HG03064 (cell line): ENCODE measurements around the gene ERLIN1.

Experiments used
- ATAC-seq: cut with Tn5 transposase; IDR thresholded peaks from one replicate; pipeline ENCODE4 v1.9.1; 2021; ENCODE audit warnings: low read depth; ENCODE audit not compliant: unreplicated experiment

Gene ERLIN1

DNA sequence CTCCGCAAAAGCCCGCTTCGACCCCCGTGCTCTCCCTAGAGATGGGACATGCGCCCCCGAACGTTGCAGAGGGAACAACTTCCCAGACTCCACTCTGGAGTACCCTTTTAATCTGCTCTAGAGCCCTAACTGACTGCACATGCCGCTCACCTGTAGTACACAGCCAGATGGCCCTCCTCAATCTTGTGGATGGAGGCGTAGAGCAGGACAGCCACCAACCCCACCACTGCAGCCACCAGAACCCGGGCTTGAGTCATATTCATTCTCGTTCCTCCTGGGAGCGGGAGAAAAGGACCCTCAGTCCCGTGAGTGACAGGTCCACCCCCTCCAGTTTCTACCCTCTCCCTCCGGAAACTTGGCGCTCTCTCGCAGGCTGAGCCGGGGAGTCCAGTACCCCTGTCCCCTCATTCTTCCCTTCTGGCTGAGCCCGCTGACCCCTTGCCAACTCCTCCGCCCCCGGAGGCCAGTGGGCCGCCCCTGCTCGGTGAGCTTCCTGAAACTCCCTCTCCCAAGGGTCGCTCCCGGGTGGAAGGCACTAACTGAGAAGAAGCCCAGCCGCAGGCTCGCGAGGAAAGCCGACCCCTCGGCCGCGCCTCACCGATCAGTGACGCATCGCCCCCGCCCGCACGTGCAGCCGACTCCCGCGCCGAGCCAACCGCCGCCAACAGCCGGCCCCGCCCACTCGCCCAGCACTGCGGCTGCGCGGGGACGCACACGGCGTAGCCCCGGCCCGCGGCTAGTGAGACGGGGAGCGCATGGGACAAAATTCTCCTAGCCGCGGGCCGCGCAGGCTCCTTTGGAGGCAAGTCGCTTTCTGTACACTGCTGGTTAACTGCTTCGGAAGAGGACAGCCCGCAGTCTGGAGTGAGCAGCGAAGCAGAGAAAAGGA, at the start of gene ERLIN1:
ERLIN1 (minus strand) TSS at position 666 of the 889 bp plus-strand sequence; CDS start at position 263, 403 bp downstream.
- ATAC-seq, result peak; percentile 76

DNA sequence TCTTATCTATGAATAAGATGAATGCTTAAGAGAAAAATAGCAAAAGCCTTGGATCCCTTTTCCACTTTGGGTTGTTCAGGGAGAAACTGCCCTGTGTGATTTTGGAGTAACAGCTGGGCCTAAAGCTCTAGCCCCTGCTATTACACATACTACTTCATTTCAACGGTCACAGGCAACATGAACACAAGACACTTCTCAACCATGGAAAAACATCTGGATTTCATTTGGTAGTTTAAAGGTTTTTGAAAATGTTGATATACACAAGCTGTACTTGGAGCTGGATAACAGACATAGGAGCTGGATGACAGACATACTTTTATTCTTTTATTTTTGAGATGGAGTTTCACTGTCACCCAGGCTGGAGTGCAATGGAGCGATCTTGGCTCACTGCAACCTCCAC, 46.3 kb upstream of the ERLIN1 start:
- no peak for ATAC-seq

DNA sequence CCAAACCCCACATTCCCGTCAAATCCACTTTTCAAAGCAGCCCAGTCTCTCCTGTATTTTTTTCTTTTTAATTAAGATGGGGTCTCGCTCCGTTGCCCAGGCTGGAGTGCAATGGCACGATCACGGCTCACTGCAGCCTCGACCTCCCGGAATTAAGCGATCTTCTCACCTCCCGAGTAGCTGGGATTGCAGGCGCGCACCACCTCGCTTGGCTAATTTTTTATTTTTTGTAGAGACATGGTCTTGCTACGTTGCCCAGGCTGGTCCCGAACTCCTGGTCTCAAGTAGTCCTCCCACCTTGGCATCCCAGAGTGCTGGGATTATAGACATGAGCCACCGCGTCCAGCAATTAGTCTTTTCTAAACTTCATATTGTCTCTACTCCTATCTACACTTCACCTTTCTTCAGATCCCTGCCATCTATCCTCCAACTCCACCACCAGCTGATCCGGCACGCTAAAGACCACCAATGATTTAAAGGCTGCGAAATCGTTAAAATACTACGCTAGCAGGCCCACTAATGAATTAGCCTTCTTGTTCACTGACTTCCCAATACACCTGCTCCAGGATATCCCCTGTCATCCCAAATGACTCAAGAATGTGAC, 44.1 kb upstream of the ERLIN1 start:
- no peak for ATAC-seq

DNA sequence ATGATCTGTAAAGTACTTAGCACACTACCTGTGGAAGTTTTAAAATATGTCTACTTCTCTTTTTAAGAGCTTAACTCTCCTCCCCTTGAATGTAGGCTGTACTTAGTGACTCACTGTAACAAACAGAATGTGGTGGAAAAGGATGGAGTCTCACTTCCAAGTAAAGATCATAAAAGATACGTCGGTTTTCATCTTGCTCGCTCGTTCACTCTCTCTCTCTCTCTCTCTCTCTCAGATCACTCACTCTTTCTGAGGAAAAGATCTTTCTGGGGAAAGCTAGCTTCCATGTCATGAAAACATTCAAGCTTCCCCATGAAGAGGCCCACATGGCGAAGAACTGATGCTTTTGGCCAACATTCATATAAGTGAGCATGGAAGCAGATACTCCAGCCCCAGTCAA, 38.0 kb upstream of the ERLIN1 start:
- no peak for ATAC-seq

DNA sequence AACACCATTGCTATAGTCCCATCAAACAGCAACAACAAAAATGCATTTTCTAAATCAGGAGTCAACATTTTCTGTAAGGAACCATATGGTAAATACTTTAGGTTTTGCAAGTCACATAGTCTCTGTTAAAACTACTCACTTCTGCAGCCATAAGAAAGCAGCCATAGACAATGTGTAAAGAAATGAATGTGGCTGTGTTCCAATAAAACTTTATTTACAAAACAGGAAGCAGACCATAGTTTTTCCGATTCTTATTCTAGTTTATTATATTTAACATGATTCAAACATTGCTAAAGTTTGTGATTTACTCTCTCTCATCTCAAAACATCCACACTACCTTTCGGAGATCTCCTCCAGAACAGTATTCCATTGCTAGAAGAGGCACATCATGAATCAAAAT, 36.7 kb upstream of the ERLIN1 start:
- ATAC-seq, result no peak

DNA sequence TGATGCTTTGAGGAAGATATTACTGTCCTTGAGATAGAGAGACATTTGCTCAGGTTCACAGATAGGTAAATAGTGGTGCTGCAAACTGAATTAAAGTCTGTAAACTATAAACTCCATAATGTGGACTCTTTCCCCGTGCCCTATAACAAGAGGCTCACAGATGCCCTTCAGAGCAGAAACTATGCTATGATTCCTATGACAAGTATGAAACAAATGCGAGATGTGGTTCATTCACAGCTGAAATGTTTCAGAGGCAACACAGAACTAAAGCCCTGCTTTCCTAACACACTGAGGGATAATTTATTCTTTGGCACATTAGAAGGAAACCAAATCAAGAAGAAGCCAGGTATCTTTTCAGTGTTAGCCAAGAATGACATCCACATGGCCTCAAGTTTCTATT, 30.2 kb upstream of the ERLIN1 start:
- no peak for ATAC-seq

DNA sequence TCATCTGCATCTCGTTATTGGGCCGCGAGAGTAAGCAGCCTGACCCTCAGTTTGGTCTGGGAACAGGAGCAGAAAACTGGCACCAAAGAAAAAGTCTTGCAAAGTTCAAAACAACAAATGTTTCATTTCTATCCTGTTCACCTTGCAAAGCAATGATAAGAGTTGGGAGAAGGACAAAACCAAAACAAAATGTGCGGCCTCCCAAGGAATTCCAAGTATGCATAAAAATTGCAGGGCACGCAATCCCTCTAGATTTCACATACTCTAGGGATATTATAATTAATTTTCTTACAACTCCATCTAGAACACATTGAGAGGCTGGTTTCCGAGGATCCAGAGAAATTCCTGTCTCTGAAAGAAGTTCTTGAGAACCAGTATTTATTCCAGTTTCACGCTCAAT, 23.5 kb upstream of the ERLIN1 start:
- ATAC-seq, result no peak

DNA sequence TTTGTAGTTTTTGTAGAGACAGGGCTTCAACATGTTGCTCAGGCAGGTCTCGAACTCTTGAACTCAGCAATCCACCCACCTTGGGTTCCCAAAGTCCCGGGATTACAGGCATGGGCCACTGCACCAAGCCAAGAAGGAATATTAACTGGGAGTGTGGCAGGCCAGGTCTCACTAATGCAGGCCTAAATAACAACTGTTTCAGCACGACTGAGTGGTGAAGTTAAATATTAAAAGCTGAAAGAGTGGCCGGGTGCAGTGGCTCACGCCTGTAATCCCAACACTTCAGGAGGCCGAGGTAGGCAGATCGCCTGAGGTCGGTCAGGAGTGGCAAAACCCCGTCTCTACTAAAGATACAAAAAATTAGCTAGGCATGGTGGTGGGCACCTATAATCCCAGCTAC, 22.4 kb upstream of the ERLIN1 start:
- ATAC-seq, result no peak

DNA sequence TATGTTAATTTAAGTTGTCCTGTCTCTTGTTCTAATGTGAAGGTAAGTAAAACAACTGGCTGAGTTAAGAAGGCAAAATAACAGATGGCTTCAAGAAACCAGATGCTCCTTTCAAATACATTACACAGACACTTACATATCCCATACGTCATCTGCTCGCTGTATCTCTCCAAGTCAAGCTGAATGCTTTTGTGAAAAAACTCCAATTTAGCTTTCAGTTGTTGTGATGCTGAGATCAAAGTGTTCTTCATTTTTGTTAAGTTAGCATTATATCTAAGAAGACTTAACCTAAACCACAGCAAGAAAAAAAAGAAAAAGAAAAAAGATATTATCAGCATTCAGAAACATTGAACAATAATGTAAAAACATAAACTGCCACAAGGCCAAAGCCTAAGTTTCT, 18.5 kb upstream of the ERLIN1 start:
- no peak for ATAC-seq

DNA sequence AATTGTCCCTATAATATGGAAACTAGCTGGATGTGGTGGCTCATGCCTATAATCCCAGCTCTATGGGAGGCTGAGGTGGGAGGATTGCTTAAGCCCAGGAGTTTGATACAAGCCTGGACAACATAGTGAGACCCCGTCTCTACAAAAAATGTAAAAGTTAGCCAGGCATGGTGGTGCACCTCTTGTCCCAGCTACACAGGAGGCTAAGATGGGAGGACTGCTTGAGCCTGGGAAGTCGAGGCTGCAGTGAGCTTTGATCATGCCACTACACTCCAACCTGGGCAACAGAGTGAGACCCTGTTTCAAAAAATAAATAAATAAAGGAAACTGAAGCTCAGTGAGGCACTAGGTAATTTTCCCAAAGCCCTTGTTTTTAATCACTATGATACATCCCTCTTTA, 15.7 kb upstream of the ERLIN1 start:
- no peak for ATAC-seq

DNA sequence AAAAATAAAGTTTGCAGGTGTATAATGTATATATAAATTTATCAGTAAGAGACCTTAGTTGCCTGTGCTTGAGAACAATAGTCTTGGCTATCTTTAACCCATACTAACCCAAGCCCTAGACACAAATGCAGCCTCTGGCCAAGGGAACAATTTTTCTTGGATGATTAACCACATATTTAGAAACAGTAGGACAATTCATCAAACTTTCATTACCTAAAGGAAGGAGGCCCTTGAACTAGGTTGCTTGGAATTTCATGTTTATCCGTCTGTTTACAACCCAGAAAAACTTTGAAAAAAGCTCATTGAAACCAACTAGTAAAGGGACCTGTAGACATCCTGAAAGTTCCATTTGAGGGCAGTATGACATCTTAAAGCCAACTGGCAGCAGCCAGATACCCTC, 8.9 kb upstream of the ERLIN1 start:
- ATAC-seq, result no peak

DNA sequence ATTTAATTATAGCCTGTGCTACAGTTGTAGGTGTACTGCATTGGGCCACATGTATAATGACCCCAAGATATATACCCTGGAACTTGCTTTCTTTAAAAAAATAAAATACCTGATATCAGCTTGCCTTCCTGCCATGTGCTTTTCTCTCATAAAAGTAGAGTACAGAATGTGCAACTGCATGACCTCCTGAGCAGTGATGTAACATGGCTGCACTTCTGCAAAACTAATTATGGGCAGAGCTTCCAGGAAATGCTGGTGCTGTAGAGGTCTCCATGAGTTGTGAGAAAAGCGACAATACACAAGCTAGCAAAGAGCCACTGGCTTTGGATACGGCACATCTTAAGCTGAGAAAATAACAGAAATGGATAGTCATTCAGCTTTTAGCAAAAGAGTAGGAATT, 6.5 kb upstream of the ERLIN1 start:
- no peak for ATAC-seq

DNA sequence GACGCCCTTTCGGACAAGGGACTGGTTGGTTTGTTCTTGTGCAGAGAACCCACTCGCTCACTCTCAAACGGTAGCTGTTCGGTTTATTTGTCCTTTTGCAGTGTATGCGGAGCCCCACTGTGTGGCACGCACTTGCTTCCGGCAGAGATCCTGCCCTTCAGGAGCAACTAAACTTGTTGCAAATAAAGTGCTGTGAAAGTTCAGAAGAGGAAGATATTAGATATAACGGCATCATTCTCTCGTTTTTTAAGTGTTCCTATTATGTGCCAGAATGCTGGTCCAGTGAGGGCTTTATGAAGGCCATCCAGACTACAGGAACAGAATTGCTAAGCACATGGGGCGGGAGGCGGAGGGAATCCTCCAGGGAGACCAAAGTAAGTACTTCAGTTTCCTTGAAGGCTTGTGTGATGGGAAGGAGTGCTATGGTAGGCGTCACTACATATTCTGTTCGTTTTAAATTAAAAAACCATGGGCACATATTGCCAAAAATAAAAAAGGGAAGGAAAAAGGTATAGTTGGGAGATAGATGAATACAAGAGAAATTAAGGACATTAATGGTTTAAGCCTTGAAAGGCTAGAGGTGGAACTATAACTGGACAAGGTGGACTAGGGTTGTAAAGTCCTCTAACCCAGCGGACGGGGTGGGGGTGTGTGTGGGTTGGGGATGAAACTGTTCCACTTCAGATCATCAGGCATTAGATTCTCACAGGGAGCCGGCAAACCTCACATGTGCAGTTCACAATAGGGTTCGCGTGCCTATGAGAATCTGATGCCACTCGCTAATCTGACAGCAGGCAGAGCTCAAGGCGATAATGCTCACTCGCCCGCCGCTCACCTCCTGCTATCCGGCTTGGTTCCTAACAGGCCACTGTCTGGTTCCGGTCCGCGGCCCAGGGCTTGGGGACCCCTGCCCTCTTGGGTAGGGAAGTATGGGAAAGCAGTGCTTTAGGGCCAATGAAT, 704 bp upstream of the ERLIN1 start:
- peak; percentile 53 for ATAC-seq

DNA sequence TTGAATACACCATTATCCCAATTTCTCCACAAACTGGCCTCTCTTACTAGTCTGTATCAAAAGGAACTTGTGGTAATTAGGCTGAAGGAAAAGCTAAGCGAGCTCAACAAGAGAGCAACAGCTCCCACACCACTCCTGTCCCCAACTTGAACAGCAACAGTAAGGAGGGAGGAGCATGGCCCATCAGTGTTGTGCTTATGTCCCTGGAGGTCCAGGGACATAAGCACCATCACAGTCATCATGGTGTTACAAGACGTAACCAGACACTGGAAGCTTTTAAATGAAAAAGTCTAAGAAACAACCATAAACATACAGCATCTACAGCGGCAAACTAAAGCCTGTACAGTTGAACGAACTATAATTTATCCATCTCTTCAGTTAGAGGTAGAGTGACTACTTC, 989 bp downstream of the ERLIN1 start:
- peak; percentile 14 for ATAC-seq

DNA sequence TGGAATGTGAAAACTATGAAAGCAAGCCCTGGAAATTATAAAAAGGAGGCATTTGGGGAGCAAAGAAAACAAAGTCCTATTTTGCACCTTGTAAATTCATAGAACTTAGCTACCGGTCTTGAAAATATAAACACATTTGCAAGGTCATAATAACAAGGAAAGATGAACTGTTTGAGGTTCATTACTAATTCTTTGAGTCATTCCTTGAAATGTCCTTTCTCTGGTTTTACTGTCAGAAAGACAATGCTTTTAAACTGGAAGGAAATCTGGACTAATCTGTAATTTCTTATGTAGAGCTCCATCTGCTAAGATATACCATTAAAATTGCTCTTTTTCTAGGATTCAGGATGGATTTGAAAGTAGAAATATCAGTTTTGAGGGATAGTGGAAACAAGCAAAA, 1.4 kb downstream of the ERLIN1 start:
- no peak for ATAC-seq

DNA sequence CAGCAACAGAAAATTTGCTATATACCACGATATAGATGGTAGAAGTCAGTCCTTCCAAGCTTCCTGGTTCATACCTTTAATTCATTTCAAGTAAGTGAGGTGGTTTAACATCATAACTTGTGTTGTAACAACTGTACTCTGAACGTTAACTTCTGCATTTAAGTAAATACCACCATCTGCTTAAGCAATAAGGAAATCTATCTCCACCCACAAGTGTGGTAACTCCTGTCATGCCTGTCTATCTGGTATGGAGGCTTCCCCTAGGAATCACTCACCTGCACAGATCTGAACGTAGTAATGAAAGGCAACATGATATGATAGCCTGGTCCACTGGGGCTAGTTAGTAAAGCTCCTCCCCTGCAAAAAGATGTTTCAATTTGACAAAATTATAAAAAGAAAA, 2.3 kb downstream of the ERLIN1 start:
- ATAC-seq, result no peak

DNA sequence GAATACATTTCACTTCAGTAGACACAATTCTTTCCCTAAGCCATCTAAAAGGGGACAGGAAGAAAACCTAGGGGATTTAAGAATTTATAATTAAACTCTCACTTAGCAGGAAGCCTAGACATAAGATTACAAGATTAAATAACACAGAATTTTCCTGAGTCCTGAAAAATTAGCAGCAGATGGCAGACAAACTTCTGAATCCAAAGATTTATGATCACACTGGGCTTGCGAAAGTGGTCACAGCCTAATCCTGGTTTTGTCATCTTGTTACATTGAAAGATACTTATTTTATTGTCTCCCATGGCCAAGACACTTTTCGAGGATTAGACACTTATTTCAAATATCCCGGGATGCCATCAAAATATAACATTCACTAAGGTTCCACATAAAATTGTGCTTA, 2.9 kb downstream of the ERLIN1 start:
- ATAC-seq, result no peak

DNA sequence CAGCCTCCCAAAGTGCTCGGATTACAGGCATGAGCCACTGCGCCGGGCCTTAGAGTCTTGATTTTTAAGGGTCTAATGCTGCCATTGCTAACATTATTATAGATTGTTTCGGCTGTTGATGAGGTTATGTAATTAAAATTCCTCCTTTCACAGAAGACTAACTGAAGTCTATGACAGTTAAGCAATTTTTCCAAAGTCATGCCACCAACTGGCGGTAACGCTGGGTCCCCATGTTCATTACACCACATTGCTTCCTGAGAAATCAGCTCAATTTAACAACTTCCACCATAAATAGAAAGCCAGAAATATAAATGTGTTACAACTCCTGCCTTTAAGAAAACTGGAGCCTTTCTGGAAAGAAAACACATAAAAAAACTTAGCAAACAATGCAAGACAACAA, 3.5 kb downstream of the ERLIN1 start:
- ATAC-seq, result no peak

DNA sequence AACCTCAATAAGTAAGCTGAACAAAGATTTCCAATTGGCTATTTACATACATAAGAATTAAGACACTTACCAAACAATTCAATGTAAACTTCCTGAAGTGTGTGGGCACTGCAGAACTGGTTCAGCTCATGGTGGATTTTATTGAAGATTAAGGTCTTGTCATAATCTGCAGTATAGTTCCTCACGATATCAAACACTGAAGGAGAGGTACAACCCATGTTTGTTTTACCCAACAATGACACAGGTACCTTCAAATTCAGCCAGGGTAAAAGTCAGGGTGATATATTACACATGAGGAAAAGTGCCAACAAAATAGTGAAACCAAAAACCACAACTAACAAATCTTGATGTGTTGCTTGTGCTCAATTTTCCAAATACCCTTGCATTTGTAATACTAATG, 10.0 kb downstream of the ERLIN1 start:
- ATAC-seq, result no peak

DNA sequence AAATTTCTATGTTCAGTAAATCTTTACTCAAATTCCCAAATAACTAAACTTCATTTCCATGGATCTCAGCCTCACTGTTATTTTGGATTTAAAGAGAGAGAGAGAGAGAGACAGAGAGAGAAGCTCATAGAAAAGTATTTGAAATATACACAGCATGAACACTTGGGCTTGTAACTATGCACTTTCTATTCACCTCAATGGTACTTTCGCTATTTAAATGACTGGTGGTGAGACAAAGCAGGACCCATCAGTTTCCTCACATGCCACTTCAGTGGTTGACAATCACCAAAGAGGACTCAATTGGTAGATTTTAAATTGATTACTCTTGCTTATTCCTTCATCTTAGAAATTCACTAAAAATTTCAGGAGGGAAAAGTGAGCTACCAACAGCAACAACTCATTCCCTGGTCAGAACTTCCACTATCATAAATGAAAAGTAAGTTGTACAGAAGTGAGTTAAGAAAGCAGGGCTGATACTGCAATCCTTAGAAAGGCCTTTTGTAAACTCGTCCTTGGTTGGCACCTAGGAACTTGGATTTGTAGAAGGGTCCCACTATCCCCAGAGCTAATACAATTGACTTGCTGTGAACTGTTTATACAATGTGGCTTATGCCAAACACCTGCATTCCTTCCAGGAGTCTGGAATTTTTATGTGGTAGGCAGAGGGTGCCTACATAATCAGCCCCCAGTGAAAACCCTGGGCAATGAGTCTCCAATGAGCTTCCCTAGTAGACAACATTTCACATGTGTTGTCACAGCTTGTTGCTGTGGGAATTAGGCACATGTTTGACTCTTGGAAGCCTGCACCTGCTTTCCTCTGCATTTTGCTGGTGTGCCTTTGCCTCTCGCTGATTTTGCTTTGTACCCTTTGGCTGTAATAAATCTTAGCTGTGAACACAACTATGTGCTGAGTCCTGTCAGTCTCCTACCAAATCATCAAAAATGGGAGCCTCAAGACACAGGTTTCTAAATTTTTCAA, 10.8 kb downstream of the ERLIN1 start:
- peak; percentile 82 for ATAC-seq
